ENCODE results near the gene NOP16. TPM values are rescaled to one million over a fixed set of nuclear protein-coding genes. Genes with fewer than 3 reads are reported as not detected.
"Not testable (repeated sequence)": the region's sequence is repeated elsewhere in the genome, so short reads cannot be mapped to it uniquely, and the experiment has no call there.

Gene NOP16
- polyA plus RNA-seq, 4 donors = 17.1 to 34.7 (median 24.0) TPM

DNA sequence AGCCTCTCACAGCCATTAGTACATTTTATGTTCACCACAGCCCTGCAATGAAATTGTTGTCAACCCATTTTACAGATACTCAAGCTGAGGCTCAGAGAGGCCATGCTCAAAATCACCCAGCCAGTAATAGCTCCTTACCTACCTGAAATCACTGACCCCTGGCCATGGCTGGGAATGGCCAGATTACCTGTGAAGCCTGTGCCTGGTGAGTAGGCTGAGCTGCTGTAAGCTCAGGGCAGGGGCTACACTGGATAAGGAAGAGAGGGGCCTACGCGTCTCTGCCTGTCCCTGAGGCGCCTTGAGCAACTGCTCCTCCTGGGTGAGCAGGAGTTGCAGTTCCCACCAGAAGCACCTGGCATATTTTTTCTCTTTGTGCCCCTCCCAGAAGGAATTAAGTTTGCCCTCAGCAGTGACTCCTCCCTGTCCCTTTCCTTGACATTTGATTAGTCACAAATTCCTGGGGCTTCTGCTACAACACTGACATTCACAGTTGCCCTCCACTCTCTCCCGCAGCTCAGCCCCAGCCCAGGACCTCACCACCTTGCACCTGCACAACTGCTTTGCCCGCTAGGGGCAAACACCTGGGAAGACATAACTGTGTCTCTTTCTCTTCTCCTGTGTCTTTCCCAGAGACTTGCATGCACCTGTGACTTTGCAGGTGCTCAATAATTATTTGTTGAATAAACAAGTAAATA, 22.2 kb upstream of the NOP16 start:
- no peak for DNase-seq (ENCODE audit: low read depth in 4 of 4, low spot score in 3 of 4)

DNA sequence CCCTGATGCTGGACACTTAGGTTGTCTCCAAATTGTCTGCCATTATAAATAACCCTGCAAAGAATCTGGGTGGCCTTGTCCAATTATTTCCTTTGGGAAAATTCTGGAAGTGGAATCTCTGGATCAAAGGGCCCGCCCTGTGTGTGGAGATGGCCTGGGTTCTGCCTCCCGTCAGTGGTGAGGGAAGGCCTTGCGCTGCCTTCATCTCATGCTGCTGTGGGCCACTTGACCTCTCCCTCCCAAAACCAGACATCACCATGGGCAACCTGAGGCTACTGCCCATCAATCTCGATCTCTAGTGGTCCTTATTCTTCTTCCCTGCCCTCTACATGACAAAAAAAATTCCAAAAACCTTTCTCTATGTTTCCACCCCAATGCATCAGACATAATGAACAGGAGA, 21.4 kb upstream of the NOP16 start:
- DNase-seq (ENCODE audit: low read depth in 4 of 4, low spot score in 3 of 4) = no peak

DNA sequence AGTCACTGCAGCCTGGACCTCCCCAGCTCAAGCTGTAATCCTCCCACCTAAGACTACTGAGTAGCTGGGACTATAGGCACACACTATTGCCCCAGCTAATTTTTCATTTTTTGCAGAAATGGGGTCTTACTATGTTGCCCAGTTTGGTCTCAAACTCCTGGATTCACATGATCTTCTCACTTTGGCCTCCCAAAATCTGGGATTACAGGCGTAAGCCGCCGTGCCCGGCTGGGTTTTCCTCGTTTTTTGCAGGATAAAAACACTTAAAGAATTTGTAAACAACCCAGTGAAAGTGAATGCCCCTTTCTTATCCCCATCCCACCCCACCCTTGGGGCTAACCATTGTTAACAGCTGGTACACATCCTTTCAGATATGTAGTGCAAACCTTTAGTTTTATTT, 20.2 kb upstream of the NOP16 start:
- no peak for DNase-seq (ENCODE audit: low read depth in 4 of 4, low spot score in 3 of 4)

DNA sequence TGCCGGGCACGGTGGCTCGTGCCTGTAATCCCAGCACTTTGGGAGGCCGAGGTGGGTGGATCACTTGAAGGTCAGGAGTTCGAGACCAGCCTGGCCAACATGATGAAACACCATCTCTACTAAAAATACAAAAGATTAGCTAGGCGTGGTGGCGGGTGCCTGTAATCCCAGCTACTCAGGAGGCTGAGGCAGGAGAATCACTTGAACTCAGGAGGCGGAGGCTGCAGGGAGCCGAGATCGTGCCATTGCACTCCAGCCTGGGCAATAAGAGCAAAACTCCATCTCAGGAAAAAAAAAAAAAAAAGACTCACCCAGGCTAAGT, 19.8 kb upstream of the NOP16 start:
- DNase-seq (ENCODE audit: low read depth in 4 of 4, low spot score in 3 of 4) = not testable (repeated sequence)

DNA sequence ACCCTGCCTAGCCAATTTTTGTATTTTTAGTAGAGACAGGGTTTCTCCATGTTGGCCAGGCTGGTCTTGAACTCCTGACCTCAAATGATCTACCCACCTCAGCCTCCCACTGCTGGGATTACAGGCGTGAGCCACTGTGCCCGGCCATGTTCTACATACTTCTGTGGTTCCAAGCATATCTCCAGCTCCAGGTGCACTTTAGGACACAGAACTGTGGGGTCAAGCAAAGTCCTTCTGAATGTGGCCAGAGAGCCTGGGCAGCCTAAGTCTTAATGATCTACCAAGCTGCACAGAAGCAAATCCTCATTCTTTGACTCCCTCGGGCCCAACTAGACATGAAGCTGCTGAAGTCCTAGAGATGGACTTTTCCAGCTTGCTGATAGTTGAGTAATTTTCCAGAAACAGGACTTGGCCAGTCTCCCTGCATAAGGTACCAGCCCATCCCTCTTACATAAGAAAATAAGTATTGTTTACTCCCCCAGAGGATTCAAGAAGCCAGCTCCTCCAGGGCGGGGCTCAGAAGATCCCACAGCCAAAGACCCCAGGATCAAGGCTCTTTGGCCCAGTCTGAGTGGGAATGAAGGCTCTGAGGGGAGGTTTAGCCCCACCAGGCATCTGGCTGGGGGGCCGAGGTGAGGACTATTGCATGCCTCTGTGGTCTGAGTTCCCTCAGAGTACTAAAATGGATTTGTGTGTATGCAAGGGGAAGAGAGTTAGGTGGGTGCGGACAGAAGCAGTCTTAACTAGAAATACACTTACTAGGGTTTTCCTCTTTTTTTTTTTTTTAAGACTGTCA, 19.3 kb upstream of the NOP16 start:
- no peak for DNase-seq (ENCODE audit: low read depth in 4 of 4, low spot score in 3 of 4)

DNA sequence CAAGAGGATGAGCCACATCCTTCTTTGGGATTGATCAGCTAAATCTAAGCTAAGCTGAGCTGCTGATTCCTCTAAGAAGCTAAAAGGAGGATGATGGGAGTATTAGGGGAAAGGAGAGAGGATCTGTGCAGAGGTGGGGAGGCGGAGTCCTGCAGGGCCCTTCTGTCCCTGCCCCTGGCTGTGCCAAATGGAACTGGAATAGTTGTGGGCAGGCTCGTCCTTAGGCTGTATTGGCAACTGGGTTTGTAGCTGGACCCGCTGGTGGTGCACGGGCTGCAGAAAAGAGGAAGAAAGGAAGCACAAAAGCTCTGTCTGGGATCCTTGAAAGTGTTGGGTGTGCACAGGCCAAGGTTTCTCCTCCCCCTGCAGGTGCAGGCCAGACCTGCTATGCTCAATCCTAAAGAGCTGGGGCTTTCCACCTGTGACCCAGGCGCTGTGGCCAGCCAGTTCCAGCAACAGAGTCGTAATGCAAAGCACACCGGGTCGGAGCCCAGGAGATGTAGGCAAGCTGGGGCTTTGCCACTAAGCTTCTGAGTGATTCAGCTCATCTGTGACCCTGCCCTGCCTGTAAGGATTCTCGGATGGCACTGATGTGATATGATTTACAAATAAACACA, 18.1 kb upstream of the NOP16 start:
- no peak for DNase-seq (ENCODE audit: low read depth in 4 of 4, low spot score in 3 of 4)

DNA sequence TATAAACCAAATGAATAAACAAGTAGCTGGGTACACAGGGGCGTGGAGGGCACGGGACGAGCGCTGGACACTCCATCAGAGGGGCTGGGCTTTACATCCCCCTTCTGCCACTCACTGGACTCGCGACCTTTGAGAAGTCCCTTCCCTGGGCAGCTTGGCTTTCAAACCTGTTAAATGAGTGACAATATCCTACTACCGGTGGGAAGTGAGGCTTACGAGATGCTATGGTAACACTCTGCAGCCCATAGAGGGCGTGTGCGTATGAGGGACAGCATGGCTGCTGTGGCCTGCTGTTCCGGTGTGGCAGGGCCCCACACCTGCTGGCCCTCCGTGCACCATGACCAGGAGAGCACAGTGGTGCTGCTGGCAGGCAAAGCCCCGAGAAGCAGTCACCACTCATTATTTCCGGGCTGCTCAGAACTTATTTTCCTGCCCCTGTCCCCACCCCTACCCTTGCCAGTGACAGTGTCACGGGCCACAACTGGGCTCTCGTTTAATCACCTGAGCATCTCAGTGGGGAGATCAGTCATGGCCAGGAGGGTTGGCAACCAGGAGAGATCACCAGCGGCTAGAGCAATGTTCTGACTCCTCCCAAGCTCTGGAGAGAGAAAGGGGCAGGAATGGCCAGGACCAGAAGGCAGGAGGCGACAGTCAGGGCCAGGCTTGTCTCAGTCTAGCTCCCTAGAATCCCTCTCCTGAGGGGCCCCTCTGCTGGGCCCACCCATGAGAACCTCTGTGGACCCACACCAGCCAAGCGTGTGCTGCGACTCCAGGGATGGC, 17.4 kb upstream of the NOP16 start:
- no peak for DNase-seq (ENCODE audit: low read depth in 4 of 4, low spot score in 3 of 4)

DNA sequence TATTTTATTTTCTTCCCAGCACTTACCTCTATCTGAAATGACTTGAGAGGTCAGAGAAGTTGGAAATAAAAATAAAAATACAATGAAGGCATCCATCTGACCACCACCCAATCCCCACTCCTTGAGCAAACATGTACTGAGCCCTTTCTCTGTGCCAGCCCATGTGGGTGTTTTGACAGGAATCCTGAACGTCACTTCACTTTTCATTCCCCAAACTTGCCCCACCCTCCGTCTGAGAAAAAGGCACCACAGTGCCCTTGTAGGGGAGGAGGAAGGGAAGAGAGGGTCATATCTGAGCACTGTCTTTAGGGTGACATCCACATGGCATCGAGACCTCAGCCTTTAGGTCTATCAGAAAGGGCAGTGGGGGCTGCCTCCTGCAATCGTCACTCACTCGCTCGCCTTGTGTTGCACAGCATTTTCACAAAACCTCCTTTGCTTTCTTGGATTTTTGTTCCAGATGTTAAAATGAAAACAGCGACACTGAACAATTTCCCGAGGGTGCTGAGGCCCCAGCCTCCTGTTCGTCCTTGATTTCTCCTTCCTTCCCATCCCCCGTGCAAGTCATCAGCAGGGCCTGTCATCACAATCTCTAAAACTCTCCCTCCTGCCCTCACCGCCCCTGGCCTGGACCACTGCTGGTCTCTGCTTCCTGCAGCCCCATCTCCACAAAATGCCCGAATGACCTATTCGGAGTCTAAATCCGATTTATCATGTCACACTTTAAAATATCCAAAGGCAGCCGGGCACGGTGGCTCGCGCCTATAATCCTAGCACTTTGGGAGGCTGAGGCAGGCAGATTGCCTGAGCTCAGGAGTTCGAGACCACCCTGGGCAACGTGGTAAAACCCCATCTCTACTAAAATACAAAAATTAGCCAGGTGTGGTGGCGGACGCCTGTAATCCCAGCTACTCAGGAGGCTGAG, 13.1 kb upstream of the NOP16 start:
- DNase-seq (ENCODE audit: low read depth in 4 of 4, low spot score in 3 of 4) = no peak

DNA sequence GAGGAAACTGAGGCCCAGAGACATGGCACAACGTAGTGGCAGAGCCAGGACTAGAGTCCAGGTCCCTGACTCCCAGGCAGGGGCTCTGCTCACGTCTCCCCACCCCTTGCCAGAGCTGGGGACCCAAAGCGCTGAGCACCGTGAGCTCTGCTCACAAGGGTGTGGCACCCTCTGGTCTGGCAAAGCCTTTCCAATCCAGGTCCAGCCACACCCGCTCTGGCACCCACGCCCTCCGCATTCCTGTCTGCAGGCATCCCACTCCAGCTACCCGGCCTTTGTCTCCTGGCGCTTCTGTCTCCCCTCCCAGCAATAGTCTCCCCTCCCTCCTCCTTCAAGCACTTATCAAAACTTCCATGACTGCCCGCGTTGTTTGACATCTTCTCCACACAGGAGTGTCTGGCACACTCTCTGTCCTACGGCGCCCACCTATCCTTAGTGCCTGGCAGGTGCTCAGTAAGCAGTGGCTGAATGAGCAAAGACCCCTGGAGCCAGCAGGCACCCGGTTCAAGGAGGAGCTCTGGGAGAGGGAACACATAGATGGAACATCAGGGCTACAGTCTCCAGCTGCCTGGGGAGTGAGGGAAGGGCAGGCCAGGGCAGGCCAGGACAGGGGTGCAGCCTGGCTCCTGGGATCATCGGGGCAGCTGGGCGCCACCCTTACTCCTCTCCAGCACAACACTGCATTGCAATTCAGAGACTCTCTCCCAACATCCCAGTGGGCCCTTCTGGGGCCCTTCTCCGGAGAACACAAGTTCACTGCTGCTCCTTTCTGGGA, 12.2 kb upstream of the NOP16 start:
- DNase-seq (ENCODE audit: low read depth in 4 of 4, low spot score in 3 of 4) = no peak

DNA sequence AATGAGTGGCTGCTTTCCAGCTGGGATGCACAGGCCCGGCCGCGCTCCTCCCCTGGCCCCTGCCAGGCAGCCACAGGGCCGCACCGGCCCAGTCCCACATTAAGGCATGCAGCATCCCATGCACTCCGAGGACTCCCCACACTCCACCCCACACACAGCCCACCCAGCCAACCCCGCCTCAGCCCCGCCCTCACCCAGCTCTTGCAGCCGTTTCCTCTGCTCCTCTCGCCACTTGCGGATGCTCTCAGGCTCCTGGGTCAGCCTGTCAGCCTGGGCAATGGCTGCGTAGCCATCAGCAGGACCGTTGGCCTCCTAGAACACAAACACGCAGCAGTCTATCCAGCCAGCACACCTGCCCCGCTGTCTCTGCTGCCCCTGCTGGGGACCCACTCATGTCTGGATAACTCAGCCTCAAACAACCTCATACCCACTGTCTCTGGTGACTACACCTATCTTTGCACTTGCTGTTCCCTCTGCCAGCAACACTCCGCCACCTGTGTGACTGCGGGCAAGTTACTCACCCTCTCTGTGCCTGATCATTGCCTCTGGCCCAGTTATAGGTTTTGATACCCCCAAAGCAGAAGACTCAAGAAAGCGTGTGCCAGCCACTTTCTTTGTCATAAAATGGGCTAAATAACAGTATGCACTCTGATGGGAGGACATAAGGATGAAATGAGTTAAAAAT, 9.5 kb upstream of the NOP16 start:
- no peak for DNase-seq (ENCODE audit: low read depth in 4 of 4, low spot score in 3 of 4)

DNA sequence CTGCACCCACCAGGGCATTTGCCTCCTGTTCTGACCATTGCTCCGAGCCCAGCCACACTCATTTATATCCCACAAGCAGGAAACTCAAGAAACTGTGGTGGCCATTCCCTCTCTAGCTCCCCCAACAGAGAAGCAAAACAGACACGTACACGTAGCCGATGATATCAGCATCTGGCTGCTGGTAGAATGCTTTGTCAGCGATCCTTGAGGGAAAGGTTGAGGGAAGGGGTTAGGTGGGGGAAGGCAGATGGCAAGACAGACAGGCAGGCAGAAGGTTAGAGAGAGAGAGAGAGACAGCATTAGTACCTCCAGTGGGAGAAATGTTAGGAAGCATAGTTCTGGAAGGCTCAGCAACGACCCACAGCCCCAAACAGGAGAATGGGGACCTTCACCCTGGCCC, 7.9 kb upstream of the NOP16 start:
- no peak for DNase-seq (ENCODE audit: low read depth in 4 of 4, low spot score in 3 of 4)

DNA sequence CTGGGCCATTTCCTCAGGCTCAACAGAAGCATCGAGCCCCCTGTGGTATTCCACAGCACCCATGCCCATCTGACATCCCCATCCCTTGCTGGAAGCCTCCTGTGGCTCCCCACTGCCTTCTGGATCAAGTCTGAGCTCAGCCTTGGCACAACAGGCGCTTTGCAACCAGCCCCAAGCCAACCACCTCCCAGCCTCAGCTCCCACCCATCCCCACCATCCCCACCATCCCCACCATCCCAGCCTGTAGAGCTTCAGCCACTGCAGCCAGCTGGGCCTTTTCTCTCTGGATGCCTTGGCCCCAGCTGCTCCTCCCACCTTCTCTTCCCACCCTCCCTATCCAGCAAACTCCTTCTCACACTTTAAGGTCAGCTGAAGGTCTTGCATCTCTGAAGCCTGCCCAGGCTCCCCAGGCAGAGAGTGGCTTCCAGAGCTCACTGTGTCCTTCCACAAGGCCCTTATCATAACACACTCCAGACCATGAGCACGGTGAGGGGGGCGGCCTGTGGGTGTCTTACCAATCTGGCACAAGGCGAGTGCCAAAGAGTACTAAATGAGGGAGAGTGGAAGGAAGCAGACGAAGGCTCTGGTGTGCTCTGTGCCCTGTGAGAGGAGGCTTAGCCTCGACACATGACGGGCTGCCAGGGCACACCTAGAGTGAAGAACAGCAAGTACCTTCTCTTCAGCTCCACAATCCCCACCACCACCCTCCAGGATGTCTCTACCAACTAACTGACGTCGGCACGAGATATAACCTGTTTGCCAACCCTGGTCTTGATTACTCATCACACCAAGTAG, 6.7 kb upstream of the NOP16 start:
- DNase-seq (ENCODE audit: low read depth in 4 of 4, low spot score in 3 of 4) = no peak

DNA sequence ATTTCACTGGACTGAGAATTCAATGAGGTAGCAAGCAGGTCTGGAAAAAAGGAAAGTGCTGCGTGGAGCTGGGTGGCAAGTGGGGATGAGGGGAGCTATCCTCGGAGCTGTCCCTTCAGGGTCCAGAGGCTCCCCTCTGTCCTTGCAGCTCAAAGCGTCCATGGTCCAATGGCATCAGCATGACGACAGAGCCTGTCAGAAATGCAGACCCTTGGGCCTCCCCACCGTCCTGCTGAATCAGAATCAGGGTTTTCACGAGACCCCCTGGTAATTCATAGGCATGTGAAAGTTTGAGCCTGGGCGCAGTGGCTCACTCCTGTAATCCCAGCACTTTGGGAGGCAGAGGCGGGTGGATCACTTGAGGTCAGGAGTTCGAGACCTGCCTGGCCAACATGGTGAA, 5.7 kb upstream of the NOP16 start:
- DNase-seq (ENCODE audit: low read depth in 4 of 4, low spot score in 3 of 4) = no peak

DNA sequence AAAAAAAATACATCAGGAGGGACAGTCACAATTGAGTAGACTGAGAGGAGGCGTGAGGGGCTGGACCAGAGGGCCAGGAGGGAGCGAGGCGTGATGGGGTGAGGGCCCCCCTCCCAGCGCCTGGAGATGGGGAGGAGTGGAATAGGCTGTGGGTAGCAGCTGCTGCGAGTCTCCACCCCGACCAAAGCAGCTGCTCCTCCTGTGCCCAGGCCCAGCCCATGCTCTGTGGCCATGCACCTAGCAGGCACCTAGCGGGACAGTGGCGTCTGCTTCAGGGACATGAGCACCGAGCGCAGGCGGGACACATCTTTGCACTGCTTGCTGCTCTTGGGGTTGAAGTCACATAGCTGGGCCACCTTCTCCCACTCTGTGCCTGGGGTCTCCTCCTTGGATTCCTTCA, 4.1 kb upstream of the NOP16 start:
- no peak for DNase-seq (ENCODE audit: low read depth in 4 of 4, low spot score in 3 of 4)

DNA sequence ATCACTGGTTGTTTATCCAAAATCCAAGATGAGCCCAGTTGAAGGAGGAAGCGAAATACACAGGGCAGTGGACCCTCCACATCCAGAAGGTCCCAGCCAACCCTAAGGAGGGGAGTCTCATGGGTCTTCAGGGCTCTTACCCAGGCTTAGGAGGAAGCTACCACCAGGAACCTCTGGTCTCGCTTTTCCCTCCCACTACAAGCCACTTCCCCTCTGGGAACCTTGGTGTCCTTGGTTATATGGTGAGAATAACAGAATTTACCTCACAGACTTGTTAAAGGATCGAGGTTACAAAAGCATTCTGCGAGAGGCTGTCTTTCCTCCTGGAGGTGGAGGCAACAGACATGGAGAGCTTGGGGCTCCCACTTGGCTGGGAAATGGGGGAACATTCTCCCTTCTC, 3.6 kb upstream of the NOP16 start:
- no peak for DNase-seq (ENCODE audit: low read depth in 4 of 4, low spot score in 3 of 4)

DNA sequence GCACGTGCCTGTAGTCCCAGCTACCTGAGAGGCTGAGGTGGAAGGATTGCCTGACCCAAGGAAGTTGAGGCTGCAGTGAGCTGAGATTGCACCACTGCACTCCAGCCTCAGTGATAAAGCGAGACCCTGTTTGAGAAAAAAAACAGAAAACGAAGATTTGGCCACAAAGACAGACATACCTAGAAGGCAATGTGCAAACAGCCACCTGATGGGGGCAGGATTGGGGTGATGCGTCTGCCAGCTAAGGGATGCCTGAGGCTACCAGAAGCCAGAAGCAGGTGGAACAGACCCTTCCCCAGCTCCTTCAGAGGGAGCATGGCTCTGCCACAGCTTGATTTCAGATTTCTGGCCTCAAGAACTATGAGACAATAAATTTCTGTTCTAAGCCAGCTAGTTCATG, 3.1 kb upstream of the NOP16 start:
- no peak for DNase-seq (ENCODE audit: low read depth in 4 of 4, low spot score in 3 of 4)

DNA sequence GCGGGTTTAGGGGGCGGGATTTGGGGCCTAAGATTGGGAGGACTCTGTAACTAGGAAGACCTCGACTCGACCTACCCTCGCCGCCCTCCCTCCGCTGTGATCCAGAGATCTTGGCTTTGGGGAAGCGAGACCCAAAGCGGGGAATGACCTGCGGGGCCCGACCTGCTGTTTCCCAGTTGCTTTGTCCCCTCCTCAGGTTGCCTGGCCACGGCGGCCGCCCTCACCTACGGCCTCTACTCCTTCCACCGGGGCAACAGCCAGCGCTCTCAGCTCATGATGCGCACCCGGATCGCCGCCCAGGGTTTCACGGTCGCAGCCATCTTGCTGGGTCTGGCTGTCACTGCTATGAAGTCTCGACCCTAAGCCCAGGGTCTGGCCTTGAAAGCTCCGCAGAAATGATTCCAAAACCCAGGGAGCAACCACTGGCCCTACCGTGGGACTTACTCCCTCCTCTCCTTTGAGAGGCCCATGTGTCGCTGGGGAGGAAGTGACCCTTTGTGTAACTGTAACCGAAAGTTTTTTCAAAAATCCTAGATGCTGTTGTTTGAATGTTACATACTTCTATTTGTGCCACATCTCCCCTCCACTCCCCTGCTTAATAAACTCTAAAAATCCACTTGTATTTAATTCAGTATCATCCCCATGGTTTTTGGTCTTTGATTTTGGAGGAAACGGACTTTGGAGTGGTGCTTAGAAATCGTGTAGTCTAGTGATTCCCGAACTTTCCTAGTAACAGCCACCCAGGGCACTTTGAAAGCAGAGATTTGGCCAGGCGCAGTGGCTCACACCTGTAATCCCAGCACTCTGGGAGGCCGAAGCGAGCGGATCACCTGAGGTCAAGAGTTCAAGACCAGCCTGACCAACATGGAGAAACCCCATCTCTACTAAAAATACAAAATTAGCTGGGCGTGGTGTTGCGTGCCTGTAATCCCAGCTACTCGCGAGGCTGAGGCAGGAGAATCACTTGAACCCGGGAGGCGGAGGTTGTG, 1.0 kb upstream of the NOP16 start:
- DNase-seq (ENCODE audit: low read depth in 4 of 4, low spot score in 3 of 4) = no peak

Data from left renal pelvis (tissue), 4 donors.